ENCODE measurements around the gene EEF2K. TPM values are rescaled to one million over a fixed set of nuclear protein-coding genes. Genes with fewer than 3 reads are reported as not detected.
A peak's percentile ranks its signal among the peaks of the same experiment; 100 is the strongest.
"Not testable (repeated sequence)": the region's sequence is repeated elsewhere in the genome, so short reads cannot be mapped to it uniquely, and the experiment has no call there.

The EEF2K gene
- total RNA-seq, 1 donor = 57.3 TPM

GRCh38 chr16:22299036-22299435 lies 93.0 kb downstream of the EEF2K start:
- DNase-seq (ENCODE audit: low read depth) = no peak
- no peak for TF ChIP-seq CTCF (IDR thresholded peaks at IDR 0.05; ENCODE audit: insufficient read depth, low read length)
- no peak overlapping the region for H3K4me3 ChIP-seq (ENCODE audit: low read depth, low read length)

- peak; percentile 60 for DNase-seq (ENCODE audit: low read depth)
- no peak overlapping the region for H3K4me3 ChIP-seq (ENCODE audit: low read depth, low read length)
- TF ChIP-seq CTCF (IDR thresholded peaks at IDR 0.05; ENCODE audit: insufficient read depth, low read length) = peak; percentile 68
Measured at GRCh38 chr16:22300427-22301071, 94.5 kb downstream of the EEF2K start.

GRCh38 chr16:22301423-22301822 lies 95.3 kb downstream of the EEF2K start:
- DNase-seq (ENCODE audit: low read depth) = not testable (repeated sequence)

GRCh38 chr16:22302776-22303363 lies 96.8 kb downstream of the EEF2K start:
- DNase-seq (ENCODE audit: low read depth) = no peak
- TF ChIP-seq CTCF (IDR thresholded peaks at IDR 0.05; ENCODE audit: insufficient read depth, low read length) = no peak
- H3K4me3 ChIP-seq (ENCODE audit: low read depth, low read length) = no peak overlapping the region

More at GRCh38 chr16:22301423-22301822, 95.3 kb downstream of the EEF2K start:
- not testable (repeated sequence) for H3K4me3 ChIP-seq (ENCODE audit: low read depth, low read length)

GRCh38 chr16:22304411-22304810 lies 98.3 kb downstream of the EEF2K start:
- TF ChIP-seq CTCF (IDR thresholded peaks at IDR 0.05; ENCODE audit: insufficient read depth, low read length) = no peak
- no peak overlapping the region for H3K4me3 ChIP-seq (ENCODE audit: low read depth, low read length)
- no peak for DNase-seq (ENCODE audit: low read depth)

GRCh38 chr16:22306788-22307187 lies 100.7 kb downstream of the EEF2K start:
- no peak for TF ChIP-seq CTCF (IDR thresholded peaks at IDR 0.05; ENCODE audit: insufficient read depth, low read length)
- DNase-seq (ENCODE audit: low read depth) = no peak

GRCh38 chr16:22307838-22308237 lies 101.8 kb downstream of the EEF2K start:
- no peak overlapping the region for H3K4me3 ChIP-seq (ENCODE audit: low read depth, low read length)
- no peak for TF ChIP-seq CTCF (IDR thresholded peaks at IDR 0.05; ENCODE audit: insufficient read depth, low read length)
- no peak for DNase-seq (ENCODE audit: low read depth)

More at GRCh38 chr16:22306788-22307187, 100.7 kb downstream of the EEF2K start:
- no peak overlapping the region for H3K4me3 ChIP-seq (ENCODE audit: low read depth, low read length)
